ENCODE data around the gene AUTS2. TPM values are rescaled to one million over a fixed set of nuclear protein-coding genes. Genes with fewer than 3 reads are reported as not detected.
"Not testable (repeated sequence)": the region's sequence is repeated elsewhere in the genome, so short reads cannot be mapped to it uniquely, and the experiment has no call there.

Gene AUTS2
- total RNA-seq, 1 experiment from 2014 or later: 4.6 TPM

GRCh38 chr7:70356787-70357328 is 758.6 kb downstream of the AUTS2 start:
- DNase-seq (ENCODE audit: low read depth): no peak

- no peak for DNase-seq (ENCODE audit: low read depth)
Observed at GRCh38 chr7:70360557-70360956, 762.3 kb downstream of the AUTS2 start.

DNA sequence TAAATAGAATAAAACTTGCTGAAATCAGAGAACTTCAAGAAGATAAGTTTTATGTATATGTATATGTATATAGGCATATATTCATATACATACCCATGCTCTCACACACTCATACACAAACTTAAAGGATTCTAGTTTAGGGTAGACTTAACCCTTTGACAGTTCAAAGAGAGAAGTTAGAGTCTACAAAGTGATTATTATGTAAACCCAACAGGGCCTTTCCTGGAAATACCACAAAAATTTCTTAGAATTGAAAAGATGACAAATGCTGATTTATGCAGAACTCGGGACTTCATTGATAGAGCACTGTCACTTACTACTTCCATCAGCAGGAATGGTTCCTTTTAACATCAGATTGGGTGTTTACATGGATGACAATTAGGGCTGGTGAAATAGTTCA is 763.5 kb downstream of the AUTS2 start:
- no peak for DNase-seq (ENCODE audit: low read depth)

- DNase-seq (ENCODE audit: low read depth): not testable (repeated sequence)
Observed at GRCh38 chr7:70364393-70364792, 766.1 kb downstream of the AUTS2 start.

GRCh38 chr7:70371652-70372051 is 773.4 kb downstream of the AUTS2 start:
- no peak for DNase-seq (ENCODE audit: low read depth)

GRCh38 chr7:70372768-70373515 is 774.7 kb downstream of the AUTS2 start:
- DNase-seq (ENCODE audit: low read depth): no peak

DNA sequence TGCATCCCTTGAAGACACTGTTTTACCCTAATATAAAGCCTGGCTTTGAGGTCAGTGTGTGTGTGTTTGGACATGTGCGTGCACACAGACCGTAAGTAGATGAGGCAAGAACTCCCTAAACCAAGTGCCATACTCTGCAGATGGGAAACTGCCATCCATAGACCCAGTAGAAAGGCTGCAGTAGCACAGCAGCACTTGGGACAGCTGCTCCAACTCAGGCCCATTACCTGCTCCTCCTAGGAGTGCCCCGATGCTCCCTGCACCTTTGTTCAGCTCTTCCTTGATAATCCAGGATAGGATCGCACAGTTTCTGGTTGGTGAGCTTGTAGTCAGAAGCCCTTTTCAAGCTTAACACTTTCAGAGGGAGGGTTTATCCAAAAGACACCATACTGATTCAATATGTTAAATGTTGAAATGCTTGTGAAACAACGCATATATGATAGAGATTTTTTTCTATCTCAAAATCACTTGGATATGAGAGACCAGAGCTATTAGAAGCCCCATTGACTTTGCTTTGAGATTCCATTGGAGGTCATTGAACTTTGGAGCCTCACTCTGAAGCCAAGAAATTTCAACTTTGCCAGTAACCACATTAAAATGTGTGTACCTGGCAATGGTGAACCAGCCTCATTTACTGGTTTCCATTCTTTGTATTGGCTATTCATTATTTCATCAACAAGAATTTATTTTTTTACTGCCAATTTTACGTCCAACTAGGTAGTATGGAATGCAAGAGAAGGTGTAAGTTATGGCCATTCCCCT is 776.7 kb downstream of the AUTS2 start:
- DNase-seq (ENCODE audit: low read depth): no peak

DNA sequence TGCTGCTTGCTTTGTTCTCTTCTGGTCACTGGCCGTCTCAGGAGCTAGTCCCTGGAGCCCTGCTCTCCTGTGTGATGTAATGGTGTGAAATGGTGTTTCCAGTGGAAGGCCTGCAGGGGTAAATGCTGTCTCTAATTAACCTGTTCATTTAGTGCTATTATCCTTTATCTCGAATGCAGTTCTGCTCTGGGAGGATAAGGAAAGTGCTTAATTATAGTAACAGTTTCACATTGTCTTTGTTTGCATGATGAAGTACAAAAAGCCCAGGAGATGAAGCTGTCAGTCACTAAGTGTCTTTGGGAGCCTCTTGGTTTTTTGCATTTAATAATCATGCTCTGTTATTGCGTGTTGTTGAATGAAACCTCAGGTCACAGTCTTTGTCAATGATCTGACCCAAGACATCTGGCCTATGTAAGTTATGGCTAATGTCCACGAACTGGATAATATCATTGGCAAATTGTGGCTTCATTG is 778.3 kb downstream of the AUTS2 start:
- no peak for DNase-seq (ENCODE audit: low read depth)

DNA sequence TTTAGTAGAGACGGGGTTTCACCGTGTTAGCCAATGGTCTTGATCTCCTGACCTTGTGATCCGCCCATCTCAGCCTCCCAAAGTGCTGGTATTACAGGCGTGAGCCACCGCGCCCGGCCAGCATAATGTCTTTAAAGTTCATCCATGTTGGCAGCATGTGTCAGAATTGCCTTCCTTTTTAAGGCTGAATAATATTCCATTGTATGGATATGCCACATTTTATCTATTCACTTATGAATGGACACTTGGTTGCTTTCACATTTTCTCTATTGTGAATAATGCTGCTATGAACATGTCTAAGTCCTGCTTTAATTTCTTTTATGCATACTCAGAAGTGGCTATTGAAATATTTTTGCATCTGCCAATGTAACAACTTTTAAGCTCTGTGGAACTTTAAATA is 779.7 kb downstream of the AUTS2 start:
- no peak for DNase-seq (ENCODE audit: low read depth)

- DNase-seq (ENCODE audit: low read depth): no peak
Observed at GRCh38 chr7:70379210-70379609, 780.9 kb downstream of the AUTS2 start.

- DNase-seq (ENCODE audit: low read depth): peak; percentile 6
Observed at GRCh38 chr7:70380421-70381015, 782.2 kb downstream of the AUTS2 start.

GRCh38 chr7:70383066-70383782 is 784.9 kb downstream of the AUTS2 start:
- DNase-seq (ENCODE audit: low read depth): no peak

DNA sequence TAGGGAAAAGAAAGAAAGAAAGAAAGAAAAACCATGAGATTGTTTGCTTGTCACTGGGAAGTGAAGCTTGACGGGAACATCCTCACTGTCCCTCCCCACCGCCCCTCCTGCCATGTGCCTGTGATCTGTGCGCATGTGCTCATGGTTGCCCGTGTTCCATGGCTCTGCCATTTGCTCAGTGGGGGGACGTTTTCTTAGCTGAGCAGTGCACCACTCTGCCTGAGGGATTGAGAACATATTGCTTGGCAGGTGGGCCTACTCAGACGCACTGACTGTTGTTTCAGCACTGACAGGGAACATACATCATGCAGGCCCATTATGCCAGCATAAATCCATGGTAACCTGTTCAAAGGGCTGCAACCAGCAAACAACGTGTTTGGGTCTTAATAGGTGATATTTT is 785.7 kb downstream of the AUTS2 start:
- no peak for DNase-seq (ENCODE audit: low read depth)

- peak; percentile 5 for DNase-seq (ENCODE audit: low read depth)
Observed at GRCh38 chr7:70384891-70385290, 786.6 kb downstream of the AUTS2 start.

GRCh38 chr7:70387217-70387616 is 788.9 kb downstream of the AUTS2 start:
- no peak for DNase-seq (ENCODE audit: low read depth)

DNA sequence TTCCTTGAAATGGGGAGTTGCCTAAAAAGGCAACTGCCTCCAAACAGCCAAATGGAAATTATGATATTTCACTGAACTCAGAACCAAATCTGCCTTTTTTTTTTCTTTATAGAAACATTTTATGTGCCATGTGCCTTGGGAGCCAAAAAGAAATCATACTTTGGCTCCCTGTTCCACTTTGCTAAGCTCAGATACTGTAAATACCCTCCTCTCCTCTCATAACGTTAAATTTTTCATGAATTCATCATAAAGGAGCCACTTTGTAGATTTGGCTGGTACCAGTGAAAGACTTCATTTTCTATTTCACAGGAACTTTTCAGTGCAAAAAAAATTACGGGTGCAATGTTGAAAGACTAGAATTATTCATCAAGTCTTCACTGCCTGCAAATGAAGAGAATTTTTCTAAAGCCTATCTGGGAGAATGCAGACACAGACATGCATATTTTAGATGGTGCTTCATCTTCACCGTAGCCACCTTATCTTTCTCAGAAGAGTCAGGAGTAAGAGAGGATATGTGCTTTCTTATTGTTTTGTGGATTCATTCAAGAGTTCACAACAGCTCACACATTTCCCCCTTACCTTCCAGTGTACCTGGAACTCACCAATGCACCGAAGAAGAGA is 791.4 kb downstream of the AUTS2 start:
- DNase-seq (ENCODE audit: low read depth): no peak

- no peak for DNase-seq (ENCODE audit: low read depth)
Observed at GRCh38 chr7:70390251-70390650, 792.0 kb downstream of the AUTS2 start.

- no peak for DNase-seq (ENCODE audit: low read depth)
Observed at GRCh38 chr7:70392256-70392876, 794.1 kb downstream of the AUTS2 start.

DNA sequence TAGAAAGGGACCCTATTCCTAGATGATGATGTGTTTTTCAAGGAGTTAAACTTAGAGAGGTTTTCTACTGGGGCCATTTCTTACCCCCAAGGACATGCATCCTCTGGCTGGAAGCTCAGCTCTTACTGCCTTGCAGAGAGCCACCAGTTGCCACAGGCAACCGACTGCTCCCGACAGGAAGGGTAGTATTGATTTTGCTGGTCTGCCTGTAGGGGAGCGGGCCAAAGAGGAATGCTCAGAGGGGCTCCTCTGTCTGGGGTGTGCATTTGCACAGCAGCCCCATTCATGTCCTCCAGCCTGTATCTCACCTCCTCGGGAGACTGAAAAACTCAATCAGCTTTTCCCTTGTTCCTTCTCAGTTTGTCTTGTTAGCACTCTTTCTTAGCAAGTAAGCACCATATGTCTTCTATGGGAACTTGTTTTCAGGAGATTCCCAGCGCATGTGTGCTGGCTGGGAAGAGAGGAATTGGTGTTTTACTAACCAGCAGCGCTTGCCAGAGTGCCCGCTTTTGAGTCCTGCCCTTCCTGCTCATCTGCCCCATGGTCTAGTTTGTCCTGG is 794.7 kb downstream of the AUTS2 start:
- DNase-seq (ENCODE audit: low read depth): no peak

GRCh38 chr7:70393956-70394355 is 795.7 kb downstream of the AUTS2 start:
- no peak for DNase-seq (ENCODE audit: low read depth)

Data from HT1080 (cell line).